H1 (cell line): ENCODE measurements around the gene SNAP25. TPM values are rescaled to one million over a fixed set of nuclear protein-coding genes. Genes with fewer than 3 reads are reported as not detected.
A peak's percentile ranks its signal among the peaks of the same experiment; 100 is the strongest.

ENCODE experiments used
- CTCF ChIA-PET: fragments of 300-600 bp; sonication (Branson Sonifier 250); formaldehyde crosslinking; loops from one replicate; lab custom pipeline; 2021; ENCODE audit not compliant: partially characterized antibody; lab: Charles Lee
- POLR2A ChIA-PET: fragments of 300-600 bp; sonication (Branson Sonifier 250); formaldehyde crosslinking; loops from one replicate; lab custom pipeline; 2021; ENCODE audit warnings: inconsistent platforms; ENCODE audit not compliant: partially characterized antibody; lab: Charles Lee
- DNase-seq, 2 experiments: peaks; one replicate each; pipeline versions ENCODE4 v3.0.0 to v3.0.0-alpha.2; 2010 to 2022; ENCODE audit warnings: low spot score in 2 of 2, low read depth in 1 of 2, mixed read lengths in 1 of 2
- FAIRE-seq: peaks from 2 replicates; lab custom pipeline; 2011; peaks lifted over from hg19 to GRCh38; lab: Jason Lieb, UNC
- H2AFZ ChIP-seq: 2 replicates; pipeline ENCODE4 v1.8.1; 2012; ENCODE audit warnings: low read length, inconsistent platforms
- H2AK5ac ChIP-seq: 2 replicates; pipeline ENCODE4 v1.6.1; 2013; ENCODE audit warnings: low read depth, low read length
- H2BK120ac ChIP-seq: replicated peaks from 2 replicates; pipeline ENCODE3; 2013; ENCODE audit warnings: low read depth, low read length, inconsistent platforms
- H2BK12ac ChIP-seq: 2 replicates; pipeline ENCODE4 v1.6.1; 2013; ENCODE audit warnings: low read depth, low read length
- H2BK15ac ChIP-seq: 2 replicates; pipeline ENCODE4 v1.6.1; 2013; ENCODE audit warnings: low read length
- H2BK20ac ChIP-seq: 2 replicates; pipeline ENCODE4 v1.6.1; 2013; ENCODE audit warnings: low read length
- H2BK5ac ChIP-seq: 2 replicates; pipeline ENCODE4 v1.6.1; 2013; ENCODE audit warnings: low read depth, low read length
- H3K14ac ChIP-seq: 2 replicates; pipeline ENCODE4 v1.6.1; 2013; ENCODE audit warnings: inconsistent platforms; ENCODE audit not compliant: insufficient read length
- H3K18ac ChIP-seq: 2 replicates; pipeline ENCODE4 v1.6.1; 2013; ENCODE audit warnings: low read length; ENCODE audit errors: extremely low read depth
- H3K23ac ChIP-seq: 2 replicates; pipeline ENCODE4 v1.6.1; 2013; ENCODE audit warnings: inconsistent platforms; ENCODE audit not compliant: insufficient read length
- H3K23me2 ChIP-seq: 2 replicates; pipeline ENCODE4 v1.6.1; 2013; ENCODE audit warnings: low read depth, low read length
- H3K27ac ChIP-seq: 2 replicates; pipeline ENCODE4 v1.6.1; 2011; ENCODE audit warnings: low read depth, low read length, inconsistent platforms
- H3K27me3 ChIP-seq, 4 experiments: replicated peaks in 1 of 4; 1 replicate in 1 of 4; 2 replicates in 3 of 4; pipeline versions ENCODE4 v1.6.1 to v1.8.1; 2011 to 2013; ENCODE audit warnings: low read length in 3 of 4, mild to moderate bottlenecking in 3 of 4, inconsistent platforms in 2 of 4, mixed read lengths in 2 of 4, moderate library complexity in 1 of 4; ENCODE audit not compliant: control insufficient read depth in 3 of 4, insufficient read depth in 3 of 4; ENCODE audit errors: extremely low read depth in 1 of 4
- H3K36me3 ChIP-seq, 4 experiments: 2 replicates each; pipeline versions ENCODE4 v1.6.1 to v1.8.1; 2011 to 2013; ENCODE audit warnings: mild to moderate bottlenecking in 4 of 4, low read length in 3 of 4, moderate library complexity in 2 of 4, control low read depth in 1 of 4, inconsistent platforms in 1 of 4; ENCODE audit not compliant: insufficient read depth in 4 of 4, control insufficient read depth in 2 of 4
- H3K4ac ChIP-seq: replicated peaks from 2 replicates; pipeline ENCODE3; 2013; ENCODE audit warnings: low read length, low read depth, mixed read lengths, inconsistent platforms; ENCODE audit not compliant: insufficient read length
- H3K4me1 ChIP-seq, 4 experiments: replicated peaks in 1 of 4; 1 replicate in 1 of 4; 2 replicates in 3 of 4; pipeline versions ENCODE4 v1.6.1 to v1.8.1; 2011 to 2013; ENCODE audit warnings: low read length in 3 of 4, inconsistent platforms in 2 of 4, mixed read lengths in 1 of 4; ENCODE audit not compliant: insufficient read depth in 4 of 4, control insufficient read depth in 3 of 4
- H3K4me2 ChIP-seq, 2 experiments: 2 replicates each; pipeline versions ENCODE4 v1.6.1 to v1.8.1; 2011 to 2013; ENCODE audit warnings: low read depth in 2 of 2, low read length in 2 of 2, control low read depth in 1 of 2, inconsistent platforms in 1 of 2, mild to moderate bottlenecking in 1 of 2; ENCODE audit not compliant: insufficient read depth in 1 of 2
- H3K4me3 ChIP-seq, 4 experiments: fragments of 200-600, 300-600 bp in 1 of 4; sonication (generic), shearing (Covaris generic), sonication (Bioruptor Twin) in 1 of 4; 2 replicates each; pipeline versions ENCODE4 v1.5.1 to v1.8.1; 2011 to 2016; ENCODE audit warnings: low read length in 4 of 4, low read depth in 3 of 4, control low read depth in 2 of 4, inconsistent platforms in 2 of 4, mild to moderate bottlenecking in 2 of 4, mixed read lengths in 1 of 4, moderate library complexity in 1 of 4; ENCODE audit not compliant: insufficient read depth in 2 of 4; ENCODE audit errors: extremely low read depth in 1 of 4
- H3K56ac ChIP-seq: replicated peaks from 2 replicates; pipeline ENCODE3; 2013; ENCODE audit warnings: low read depth, mild to moderate bottlenecking, mixed read lengths, low read length, inconsistent platforms; ENCODE audit not compliant: insufficient read length
- H3K79me1 ChIP-seq: 2 replicates; pipeline ENCODE4 v1.6.1; 2013; ENCODE audit warnings: low read depth, low read length, control low read depth
- H3K79me2 ChIP-seq, 2 experiments: 2 replicates each; pipeline versions ENCODE4 v1.6.1 to v1.8.1; 2012 to 2013; ENCODE audit warnings: low read length in 2 of 2, mild to moderate bottlenecking in 2 of 2, inconsistent platforms in 1 of 2; ENCODE audit not compliant: insufficient read depth in 2 of 2, control insufficient read depth in 1 of 2
- H3K9ac ChIP-seq, 4 experiments: replicated peaks in 1 of 4; 1 replicate in 1 of 4; 2 replicates in 3 of 4; pipeline versions ENCODE4 v1.6.1 to v1.8.1; 2011 to 2013; ENCODE audit warnings: low read depth in 3 of 4, low read length in 3 of 4, control low read depth in 2 of 4, mild to moderate bottlenecking in 2 of 4, moderate library complexity in 2 of 4, inconsistent platforms in 1 of 4; ENCODE audit errors: extremely low read depth in 1 of 4
- H3K9me3 ChIP-seq, 2 experiments: 2 replicates each; pipeline versions ENCODE4 v1.6.1 to v1.8.1; 2012 to 2013; ENCODE audit warnings: mild to moderate bottlenecking in 2 of 2, moderate library complexity in 2 of 2, control low read depth in 1 of 2, inconsistent platforms in 1 of 2, low read depth in 1 of 2, low read length in 1 of 2, mixed read lengths in 1 of 2; ENCODE audit not compliant: insufficient read depth in 2 of 2
- H4K20me1 ChIP-seq, 2 experiments: replicated peaks in 1 of 2; 2 replicates each; pipeline versions ENCODE3 to v1.8.1; 2011 to 2013; ENCODE audit warnings: inconsistent platforms in 2 of 2, low read length in 2 of 2, mild to moderate bottlenecking in 1 of 2; ENCODE audit not compliant: insufficient read depth in 2 of 2, control insufficient read depth in 1 of 2
- H4K5ac ChIP-seq: 2 replicates; pipeline ENCODE4 v1.6.1; 2013; ENCODE audit warnings: low read length, low read depth, mixed read lengths, inconsistent platforms; ENCODE audit not compliant: insufficient read length
- H4K8ac ChIP-seq: 2 replicates; pipeline ENCODE4 v1.8.0; 2013; ENCODE audit warnings: mild to moderate bottlenecking, moderate library complexity, low read length, inconsistent platforms; ENCODE audit not compliant: insufficient read depth; ENCODE audit errors: extremely low read depth
- H4K91ac ChIP-seq: replicated peaks from 2 replicates; pipeline ENCODE3; 2013; ENCODE audit warnings: low read length, mixed read lengths, inconsistent platforms; ENCODE audit not compliant: insufficient read length
- BACH1 ChIP-seq: IDR thresholded peaks from 2 replicates; pipeline ENCODE4 v1.6.1; 2012; ENCODE audit warnings: low read length, improper control_type of control experiment
- MAFK ChIP-seq: IDR thresholded peaks from 2 replicates; pipeline ENCODE4 v1.6.1; 2012; ENCODE audit warnings: low read depth, mild to moderate bottlenecking, improper control_type of control experiment, low read length
- RAD21 ChIP-seq, 2 experiments: IDR thresholded peaks in 1 of 2; conservative IDR thresholded peaks in 1 of 2; 2 replicates each; pipeline ENCODE4 v1.6.1; 2011; ENCODE audit warnings: low read depth in 2 of 2, low read length in 2 of 2, improper control_type of control experiment in 1 of 2, inconsistent platforms in 1 of 2, mild to moderate bottlenecking in 1 of 2, moderate library complexity in 1 of 2
- RBBP5 ChIP-seq: IDR thresholded peaks from 2 replicates; pipeline ENCODE4 v1.7.1; 2012; ENCODE audit warnings: low read depth, mild to moderate bottlenecking, inconsistent platforms, low read length, moderate library complexity, borderline replicate concordance
- TAF7 ChIP-seq: optimal IDR thresholded peaks from 2 replicates; pipeline ENCODE3; 2011; ENCODE audit warnings: low read depth, mild to moderate bottlenecking, inconsistent platforms, low read length, moderate library complexity, borderline replicate concordance
- WGBS, 2 experiments: shearing (Covaris generic) in 1 of 2; methylation state at CpG; one replicate each; pipeline versions ENCODE4 v1.1.6 to v1.1.7; 2013 to 2015; ENCODE audit warnings: low lambda C conversion rate in 2 of 2, mixed read lengths in 2 of 2, inconsistent platforms in 1 of 2, low coverage in 1 of 2, missing lambda C conversion rate in 1 of 2; ENCODE audit not compliant: insufficient replicate concordance in 2 of 2, insufficient coverage in 1 of 2, insufficient read length in 1 of 2; ENCODE audit errors: extremely low coverage in 1 of 2, missing lambda C conversion rate in 1 of 2; 5-methylcytosine and 5-hydroxymethylcytosine counted together
- polyA plus RNA-seq, 7 experiments: library from polyadenylated mRNA; depleted of rRNA in 3 of 7; stranded (reverse) in 5 of 7; unstranded in 2 of 7; fragments of >200 nt in 5 of 7; fragments of 200-250 nt in 2 of 7; gene quantifications; 1 replicate in 5 of 7; 2 replicates in 1 of 7; 4 replicates in 1 of 7; pipeline versions ENCODE4 v1.2.1 to v1.2.3, GENCODE V29; 2011 to 2013; ENCODE audit warnings: missing spikeins in 2 of 7, mixed read lengths in 2 of 7
- total RNA-seq: library from RNA; stranded (reverse); fragmentation: NEBNext Ultra II Directional; extraction: Animal tissue kit (Norgen Biotek cat#: 25700); gene quantifications from 2 replicates; pipeline ENCODE4 v1.2.1, GENCODE V29; 2021
- TF ChIP-seq, protein P1 (sequence below), 3 experiments: IDR thresholded peaks; 1 replicate in 2 of 3; 2 replicates in 1 of 3; pipeline versions ENCODE4 v1.5.1 to v1.6.1; 2011; ENCODE audit warnings: low read length in 3 of 3, mild to moderate bottlenecking in 3 of 3, inconsistent platforms in 2 of 3, low read depth in 1 of 3, moderate library complexity in 1 of 3; ENCODE audit not compliant: insufficient read depth in 1 of 3; ENCODE audit errors: control extremely low read depth in 1 of 3

Gene SNAP25
- total and polyA plus RNA-seq, 2 of the 8 experiments (the other 6 are each of a cell fraction or from before 2014, with no cell fraction given) = 0.51 to 0.52 TPM

DNA sequence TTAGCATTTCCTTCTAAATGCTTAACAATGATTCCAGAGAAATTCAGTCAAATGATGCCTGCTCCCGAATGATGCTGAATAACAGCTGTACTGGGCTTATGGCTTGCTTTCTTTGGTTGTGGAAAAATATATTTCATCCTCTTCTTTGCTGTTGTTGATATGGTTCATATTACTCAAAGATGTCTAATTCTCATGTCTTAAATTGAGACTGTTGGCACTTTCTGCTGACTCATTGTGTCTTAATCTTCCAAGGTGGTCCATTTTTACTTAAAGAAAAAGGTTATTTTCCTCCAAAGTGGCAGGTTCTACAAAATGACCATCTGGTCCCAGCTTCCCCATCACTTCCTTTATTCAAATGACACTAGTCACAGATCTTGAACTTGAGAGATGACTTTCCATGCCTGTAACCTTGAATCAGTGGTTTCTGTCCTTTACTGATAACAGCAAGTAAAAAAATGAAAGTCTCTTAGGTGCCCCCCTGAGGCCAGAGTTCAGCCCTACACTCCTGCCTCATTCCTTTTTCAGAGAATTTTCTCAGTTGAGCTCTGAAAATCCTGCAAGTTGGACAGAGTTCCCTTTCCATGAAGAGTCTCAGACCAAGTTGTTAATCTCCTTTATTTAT, 6.9 kb downstream of the SNAP25 start:
- TF ChIP-seq, protein P1, sequence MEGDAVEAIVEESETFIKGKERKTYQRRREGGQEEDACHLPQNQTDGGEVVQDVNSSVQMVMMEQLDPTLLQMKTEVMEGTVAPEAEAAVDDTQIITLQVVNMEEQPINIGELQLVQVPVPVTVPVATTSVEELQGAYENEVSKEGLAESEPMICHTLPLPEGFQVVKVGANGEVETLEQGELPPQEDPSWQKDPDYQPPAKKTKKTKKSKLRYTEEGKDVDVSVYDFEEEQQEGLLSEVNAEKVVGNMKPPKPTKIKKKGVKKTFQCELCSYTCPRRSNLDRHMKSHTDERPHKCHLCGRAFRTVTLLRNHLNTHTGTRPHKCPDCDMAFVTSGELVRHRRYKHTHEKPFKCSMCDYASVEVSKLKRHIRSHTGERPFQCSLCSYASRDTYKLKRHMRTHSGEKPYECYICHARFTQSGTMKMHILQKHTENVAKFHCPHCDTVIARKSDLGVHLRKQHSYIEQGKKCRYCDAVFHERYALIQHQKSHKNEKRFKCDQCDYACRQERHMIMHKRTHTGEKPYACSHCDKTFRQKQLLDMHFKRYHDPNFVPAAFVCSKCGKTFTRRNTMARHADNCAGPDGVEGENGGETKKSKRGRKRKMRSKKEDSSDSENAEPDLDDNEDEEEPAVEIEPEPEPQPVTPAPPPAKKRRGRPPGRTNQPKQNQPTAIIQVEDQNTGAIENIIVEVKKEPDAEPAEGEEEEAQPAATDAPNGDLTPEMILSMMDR (IDR thresholded peaks at IDR 0.05; ENCODE audit: control extremely low read depth in 1 of 3, insufficient read depth in 1 of 3, low read depth in 1 of 3, low read length in 3 of 3) = peak in 2 of 3 experiments; percentile 58 to 60; a peak in 3 of 4 replicates
- TF ChIP-seq RAD21 (IDR thresholded peaks at IDR 0.05 in 1 of 2, conservative IDR thresholded peaks at IDR 0.05 in 1 of 2; ENCODE audit: low read depth in 2 of 2, low read length in 2 of 2) (peak; percentile 63 to 71), RBBP5 (no peak), MAFK (peak; percentile 63), BACH1 (peak; percentile 63), TAF7 (no peak)
- no peak overlapping the region for H2BK12ac ChIP-seq
- CTCF ChIA-PET = interaction anchor here (0.6 to 2.9 kb wide), 41 partner anchors 8 to 608 kb away, joined by 3 to 15 read pairs (median 4); no protein-coding TSS in a partner anchor
- no peaks in the 10 kb centered on the region for H3K36me3 ChIP-seq
- no peaks in the 10 kb centered on the region for H3K79me1 ChIP-seq
- H2BK15ac ChIP-seq = no peak overlapping the region
- H2BK5ac ChIP-seq = no peak overlapping the region
- no peaks in the 10 kb centered on the region for H3K9me3 ChIP-seq
- POLR2A ChIA-PET = no interaction called here
- H3K23me2 ChIP-seq = no peaks in the 10 kb centered on the region
- no peak overlapping the region for H3K27ac ChIP-seq
- no peak overlapping the region for H3K23ac ChIP-seq
- H3K4me3 ChIP-seq = no peak overlapping the region
- H2BK120ac ChIP-seq = no peak overlapping the region
- 0 out of 2 replicates have a peak overlapping the region, but pooled peaks have one; percentile 52 for H2AFZ ChIP-seq
- no peak overlapping the region for H4K8ac ChIP-seq
- no peak overlapping the region for H4K91ac ChIP-seq
- H4K20me1 ChIP-seq = no peaks in the 10 kb centered on the region
- no peak overlapping the region for H2AK5ac ChIP-seq
- H3K18ac ChIP-seq = no peak overlapping the region
- H3K4me2 ChIP-seq = no peak overlapping the region
- no peaks in the 10 kb centered on the region for H3K79me2 ChIP-seq
- no peak overlapping the region for H3K14ac ChIP-seq
- 95% methylated on average over 1 of the region's 1 CpG; no CpG with 5 or more reads in 1 of the 2 experiments for WGBS, 2 experiments
- H3K9ac ChIP-seq = no peak overlapping the region
- H3K4ac ChIP-seq = no peak overlapping the region
- H3K27me3 ChIP-seq = no peaks in the 10 kb centered on the region
- FAIRE-seq = peak; percentile 79
- no peak overlapping the region for H2BK20ac ChIP-seq
- H3K4me1 ChIP-seq = no peaks in the 10 kb centered on the region; a peak in 1 of 7 replicates
- H4K5ac ChIP-seq = no peak overlapping the region
- no peak overlapping the region for H3K56ac ChIP-seq
- DNase-seq = no peak
